ENCODE data around the gene RASSF1. TPM values are rescaled to one million over a fixed set of nuclear protein-coding genes. Genes with fewer than 3 reads are reported as not detected.

RASSF1 gene
- total RNA-seq, 2 experiments from 2014 or later: 68.0 to 71.2 TPM

GRCh38 chr3:50388016-50388719 lies 47.5 kb upstream of the RASSF1 start:
- H3K4me3 ChIP-seq (ENCODE audit: low read length): no peak overlapping the region
- DNase-seq: no peak
- no peaks in the 10 kb centered on the region for H3K9me3 Mint-ChIP-seq
- no peak overlapping the region for H3K4me3 Mint-ChIP-seq
- CTCF ChIA-PET: no interaction called here
- no peaks in the 10 kb centered on the region for H3K27me3 Mint-ChIP-seq
- no peaks in the 10 kb centered on the region for H3K27me3 ChIP-seq (ENCODE audit: control insufficient read depth in 1 of 2, insufficient read depth in 2 of 2, low read length in 2 of 2)
- no peak overlapping the region for H3K27ac ChIP-seq (ENCODE audit: low read depth in 1 of 2, low read length in 2 of 2)
- H3K36me3 ChIP-seq (ENCODE audit: insufficient read depth, low read length): no peaks in the 10 kb centered on the region
- H3K4me1 Mint-ChIP-seq (ENCODE audit: low read depth): no peaks in the 10 kb centered on the region
- H3K36me3 Mint-ChIP-seq (ENCODE audit: low read depth): no peaks in the 10 kb centered on the region
- ATAC-seq (ENCODE audit: poor library complexity): no peak
- H3K9me3 ChIP-seq (ENCODE audit: control insufficient read depth in 1 of 2, insufficient read depth in 1 of 2, low read length in 2 of 2): no peaks in the 10 kb centered on the region
- no peaks in the 10 kb centered on the region for H3K4me1 ChIP-seq (ENCODE audit: insufficient read depth, low read length)
- POLR2A ChIA-PET: no interaction called here
- intact Hi-C loops (cut with DNase I, micrococcal nuclease): no loop called here
- H3K27ac Mint-ChIP-seq: no peak overlapping the region
- TF ChIP-seq, protein P1, sequence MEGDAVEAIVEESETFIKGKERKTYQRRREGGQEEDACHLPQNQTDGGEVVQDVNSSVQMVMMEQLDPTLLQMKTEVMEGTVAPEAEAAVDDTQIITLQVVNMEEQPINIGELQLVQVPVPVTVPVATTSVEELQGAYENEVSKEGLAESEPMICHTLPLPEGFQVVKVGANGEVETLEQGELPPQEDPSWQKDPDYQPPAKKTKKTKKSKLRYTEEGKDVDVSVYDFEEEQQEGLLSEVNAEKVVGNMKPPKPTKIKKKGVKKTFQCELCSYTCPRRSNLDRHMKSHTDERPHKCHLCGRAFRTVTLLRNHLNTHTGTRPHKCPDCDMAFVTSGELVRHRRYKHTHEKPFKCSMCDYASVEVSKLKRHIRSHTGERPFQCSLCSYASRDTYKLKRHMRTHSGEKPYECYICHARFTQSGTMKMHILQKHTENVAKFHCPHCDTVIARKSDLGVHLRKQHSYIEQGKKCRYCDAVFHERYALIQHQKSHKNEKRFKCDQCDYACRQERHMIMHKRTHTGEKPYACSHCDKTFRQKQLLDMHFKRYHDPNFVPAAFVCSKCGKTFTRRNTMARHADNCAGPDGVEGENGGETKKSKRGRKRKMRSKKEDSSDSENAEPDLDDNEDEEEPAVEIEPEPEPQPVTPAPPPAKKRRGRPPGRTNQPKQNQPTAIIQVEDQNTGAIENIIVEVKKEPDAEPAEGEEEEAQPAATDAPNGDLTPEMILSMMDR (IDR thresholded peaks at IDR 0.05): no peak

- Mint-ChIP-seq H3K36me3 (ENCODE audit: low read depth) (no peaks in the 10 kb centered on the region), H3K27ac (no peak overlapping the region), H3K27me3 (no peaks in the 10 kb centered on the region), H3K4me3 (no peak overlapping the region), H3K4me1 (ENCODE audit: low read depth) (no peaks in the 10 kb centered on the region), H3K9me3 (no peaks in the 10 kb centered on the region)
- H3K9me3 ChIP-seq (ENCODE audit: control insufficient read depth in 1 of 2, insufficient read depth in 1 of 2, low read length in 2 of 2): no peaks in the 10 kb centered on the region
- no peak overlapping the region for H3K27ac ChIP-seq (ENCODE audit: low read depth in 1 of 2, low read length in 2 of 2)
- DNase-seq (no peak), ATAC-seq (ENCODE audit: poor library complexity) (no peak)
- TF ChIP-seq, protein P1 (IDR thresholded peaks at IDR 0.05): no peak
- H3K27me3 ChIP-seq (ENCODE audit: control insufficient read depth in 1 of 2, insufficient read depth in 2 of 2, low read length in 2 of 2): no peaks in the 10 kb centered on the region
- no peaks in the 10 kb centered on the region for H3K36me3 ChIP-seq (ENCODE audit: insufficient read depth, low read length)
- H3K4me1 ChIP-seq (ENCODE audit: insufficient read depth, low read length): no peaks in the 10 kb centered on the region
- no peak overlapping the region for H3K4me3 ChIP-seq (ENCODE audit: low read length)
- intact Hi-C loops (cut with DNase I, micrococcal nuclease): no loop called here
- ChIA-PET POLR2A (no interaction called here), CTCF (no interaction called here)
Observed at GRCh38 chr3:50385754-50386153, 45.1 kb upstream of the RASSF1 start.

DNA sequence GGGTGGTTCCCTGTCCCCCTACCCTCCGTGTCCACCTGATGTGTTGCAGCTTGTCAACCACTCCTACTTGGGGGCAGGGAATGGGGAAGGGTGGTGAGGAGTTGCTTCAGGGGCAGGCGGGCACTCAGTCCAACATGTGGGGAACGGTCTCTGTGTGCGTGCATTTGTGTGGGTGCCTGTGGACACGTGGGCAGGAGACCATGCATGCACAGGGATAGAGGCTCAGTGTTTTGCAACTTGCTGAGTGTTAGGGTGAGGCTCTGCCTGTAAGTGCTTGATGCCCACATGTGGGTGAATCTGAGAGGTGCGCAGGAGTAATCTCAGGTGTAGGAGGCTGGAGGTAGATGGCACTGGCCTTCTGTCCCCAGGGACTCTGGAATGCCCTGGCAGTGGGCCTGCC lies 43.1 kb upstream of the RASSF1 start:
- intact Hi-C loops (cut with DNase I, micrococcal nuclease): no loop called here
- no peaks in the 10 kb centered on the region for H3K36me3 ChIP-seq (ENCODE audit: insufficient read depth, low read length)
- no peaks in the 10 kb centered on the region for H3K27me3 ChIP-seq (ENCODE audit: control insufficient read depth in 1 of 2, insufficient read depth in 2 of 2, low read length in 2 of 2)
- Mint-ChIP-seq H3K36me3 (ENCODE audit: low read depth) (no peaks in the 10 kb centered on the region), H3K4me3 (no peak overlapping the region), H3K27me3 (no peaks in the 10 kb centered on the region), H3K27ac (no peak overlapping the region), H3K4me1 (ENCODE audit: low read depth) (no peaks in the 10 kb centered on the region), H3K9me3 (no peaks in the 10 kb centered on the region)
- DNase-seq (no peak), ATAC-seq (ENCODE audit: poor library complexity) (no peak)
- TF ChIP-seq, protein P1 (IDR thresholded peaks at IDR 0.05): no peak
- CTCF ChIA-PET: no interaction called here
- no peaks in the 10 kb centered on the region for H3K4me1 ChIP-seq (ENCODE audit: insufficient read depth, low read length)
- H3K4me3 ChIP-seq (ENCODE audit: low read length): no peak overlapping the region
- no peaks in the 10 kb centered on the region for H3K9me3 ChIP-seq (ENCODE audit: control insufficient read depth in 1 of 2, insufficient read depth in 1 of 2, low read length in 2 of 2)
- no peak overlapping the region for H3K27ac ChIP-seq (ENCODE audit: low read depth in 1 of 2, low read length in 2 of 2)
- POLR2A ChIA-PET: no interaction called here

All from CD4-positive, alpha-beta T cell (primary cell).